SIG-M5 treated with dmso at 0.1 percent for 504 hours (cell line): ENCODE results near the gene CDH8.

Experiments used
- DNase-seq: peaks from one replicate; lab custom pipeline; 2025; ENCODE audit not compliant: unreplicated experiment; lab: John Stamatoyannopoulos, UW

Gene CDH8

DNA sequence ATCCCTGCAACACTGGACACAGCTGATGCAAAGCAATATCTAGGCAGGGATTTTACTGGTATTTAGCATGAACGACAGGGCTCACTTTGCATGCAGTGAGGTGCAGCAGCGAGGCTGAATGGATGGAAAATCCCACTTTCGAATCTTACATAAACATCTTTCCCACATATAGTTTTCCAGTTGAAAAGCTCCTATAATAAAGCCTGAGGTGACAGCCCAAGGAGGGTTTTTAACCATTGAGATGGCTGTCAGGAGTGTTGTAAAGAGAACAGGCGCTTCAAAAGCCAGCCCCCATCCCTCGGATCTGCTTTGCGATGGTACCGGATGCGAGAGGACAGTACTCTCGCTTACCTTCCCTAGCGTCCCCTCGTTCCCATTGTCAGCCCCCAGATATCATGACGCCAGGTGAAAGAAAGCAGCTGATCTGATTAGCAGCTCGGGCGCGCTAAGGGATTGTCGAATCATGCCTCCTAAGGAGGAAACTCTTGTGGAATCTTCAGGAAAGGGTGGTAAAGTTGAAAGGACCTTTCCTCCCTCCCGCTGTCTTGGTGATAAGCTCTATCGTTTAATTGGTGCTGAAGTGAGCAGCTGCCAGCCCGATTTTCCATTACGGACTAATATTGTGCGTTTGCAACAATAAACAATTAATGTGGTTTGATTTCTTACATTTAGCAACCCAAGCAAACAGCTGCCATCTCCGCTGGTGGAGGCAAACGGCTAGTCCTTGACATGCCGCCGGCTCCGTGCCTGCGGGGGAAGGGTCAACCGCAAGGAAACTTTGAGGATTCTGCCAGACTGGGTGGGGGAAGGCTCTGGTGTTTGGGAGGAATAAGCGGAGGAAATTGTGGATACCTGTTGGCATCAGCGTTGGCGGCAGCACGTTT is 1.8 kb downstream of the CDH8 start:
- no peak for DNase-seq

DNA sequence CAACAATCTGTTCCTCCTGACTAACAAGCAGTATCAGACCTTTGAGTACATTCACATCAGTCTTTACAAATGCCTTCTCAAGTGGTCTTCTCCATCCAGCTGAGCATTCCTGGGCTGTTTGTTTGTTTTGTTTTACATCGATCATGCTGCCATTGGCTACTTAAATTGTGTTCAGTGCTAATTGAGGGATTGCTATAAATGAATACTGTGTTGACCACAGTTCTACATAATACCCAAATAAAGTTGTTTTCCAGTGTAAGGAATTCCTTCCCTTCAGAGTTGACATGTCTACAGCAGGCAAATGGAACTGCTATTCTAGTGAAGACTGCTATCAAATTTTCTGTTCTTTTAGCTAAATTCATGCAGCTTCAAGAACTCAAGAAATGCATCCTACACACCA is 3.2 kb downstream of the CDH8 start:
- no peak for DNase-seq

DNA sequence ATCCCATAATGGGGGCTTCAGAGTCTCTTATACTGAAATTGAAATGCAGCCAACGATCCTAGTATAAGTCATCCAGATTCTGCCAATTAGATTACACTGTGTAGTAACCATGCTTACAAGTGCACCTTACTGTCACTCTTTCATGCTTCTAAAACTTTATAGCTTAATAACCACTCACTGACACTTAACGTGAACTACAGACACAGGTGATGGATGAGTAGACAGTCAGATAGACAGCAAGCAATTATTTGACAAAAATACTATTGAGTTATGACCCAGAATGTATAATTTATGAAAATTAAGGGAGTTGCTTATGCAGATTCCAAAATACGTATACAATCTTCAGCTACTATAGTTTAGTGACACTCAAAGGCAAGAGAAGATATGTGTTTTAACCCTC is 6.3 kb downstream of the CDH8 start:
- no peak for DNase-seq

DNA sequence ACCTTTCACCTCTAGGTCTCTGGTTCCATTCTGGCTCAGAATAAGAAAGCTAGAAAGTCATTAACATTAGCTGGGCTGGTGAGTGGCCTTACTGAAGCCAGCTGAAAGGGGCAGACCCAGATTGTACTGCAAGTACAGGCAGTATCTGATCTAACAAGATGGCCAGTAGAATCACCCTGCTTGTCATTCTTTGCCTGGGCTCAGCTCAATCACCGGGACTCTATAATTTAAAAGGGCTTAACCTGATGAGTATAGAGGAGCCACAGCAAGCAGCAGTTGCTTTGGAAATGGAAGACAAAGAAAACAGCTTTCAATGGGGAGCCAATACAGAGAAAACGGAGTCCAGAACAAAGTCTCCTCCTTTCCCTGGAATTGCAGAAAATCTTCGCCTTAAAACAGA is 13.6 kb downstream of the CDH8 start:
- DNase-seq = no peak

DNA sequence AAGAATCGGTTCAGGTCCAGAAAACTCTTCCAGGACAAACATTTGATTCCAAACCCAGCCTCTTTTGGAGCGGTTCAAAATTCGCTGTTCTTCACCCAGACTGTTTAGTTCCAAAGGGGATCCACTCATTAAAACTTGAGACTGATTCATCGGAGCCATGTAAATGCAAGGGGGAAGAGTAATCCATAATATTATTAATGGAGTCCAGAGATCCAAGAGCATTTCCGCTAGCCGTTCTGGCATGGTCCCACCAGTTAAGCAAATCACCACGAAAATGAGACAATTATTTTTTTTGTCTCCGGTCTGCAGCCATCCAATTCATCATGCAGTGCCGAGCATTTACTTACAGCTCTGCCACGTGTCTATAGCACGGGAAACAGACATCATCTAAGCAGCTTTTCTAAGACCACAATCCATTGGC is 15.1 kb downstream of the CDH8 start:
- DNase-seq = no peak

DNA sequence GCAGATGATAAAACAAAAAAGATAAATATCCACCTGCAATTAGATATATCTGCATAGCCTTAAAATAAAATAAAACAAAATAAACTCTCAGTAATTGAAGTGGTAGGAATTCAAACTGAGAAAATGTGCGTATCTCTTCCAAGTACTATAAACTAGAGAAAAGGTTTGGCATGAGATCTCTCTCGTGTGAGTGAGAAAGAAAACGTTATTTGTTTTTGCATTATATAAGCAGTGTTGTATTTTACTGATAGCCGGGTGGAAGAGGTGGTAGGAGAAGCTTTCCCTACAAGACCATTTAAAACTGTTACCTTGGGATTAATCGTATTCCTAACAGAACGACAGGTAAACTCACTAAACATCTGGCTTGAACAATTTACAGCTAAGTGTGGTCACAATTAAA is 15.6 kb downstream of the CDH8 start:
- no peak for DNase-seq

DNA sequence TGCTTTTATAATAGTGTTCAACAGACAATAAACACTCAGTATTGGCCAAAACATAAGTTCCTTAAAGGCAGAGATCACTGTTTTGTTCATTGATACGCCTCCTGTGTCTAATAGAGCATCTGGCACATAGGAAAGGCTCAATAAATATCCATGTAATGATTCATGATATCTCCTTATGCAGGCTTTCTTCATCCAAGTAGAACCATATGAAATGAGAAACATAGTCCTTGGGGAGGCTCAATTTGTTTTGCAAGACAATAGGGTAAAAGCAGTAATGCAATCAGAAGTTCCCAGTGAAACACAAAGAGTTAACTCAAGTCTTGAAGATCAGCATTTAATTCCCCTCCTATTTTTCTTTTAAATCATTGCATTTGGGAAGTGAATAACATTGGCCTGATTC is 16.4 kb downstream of the CDH8 start:
- no peak for DNase-seq

DNA sequence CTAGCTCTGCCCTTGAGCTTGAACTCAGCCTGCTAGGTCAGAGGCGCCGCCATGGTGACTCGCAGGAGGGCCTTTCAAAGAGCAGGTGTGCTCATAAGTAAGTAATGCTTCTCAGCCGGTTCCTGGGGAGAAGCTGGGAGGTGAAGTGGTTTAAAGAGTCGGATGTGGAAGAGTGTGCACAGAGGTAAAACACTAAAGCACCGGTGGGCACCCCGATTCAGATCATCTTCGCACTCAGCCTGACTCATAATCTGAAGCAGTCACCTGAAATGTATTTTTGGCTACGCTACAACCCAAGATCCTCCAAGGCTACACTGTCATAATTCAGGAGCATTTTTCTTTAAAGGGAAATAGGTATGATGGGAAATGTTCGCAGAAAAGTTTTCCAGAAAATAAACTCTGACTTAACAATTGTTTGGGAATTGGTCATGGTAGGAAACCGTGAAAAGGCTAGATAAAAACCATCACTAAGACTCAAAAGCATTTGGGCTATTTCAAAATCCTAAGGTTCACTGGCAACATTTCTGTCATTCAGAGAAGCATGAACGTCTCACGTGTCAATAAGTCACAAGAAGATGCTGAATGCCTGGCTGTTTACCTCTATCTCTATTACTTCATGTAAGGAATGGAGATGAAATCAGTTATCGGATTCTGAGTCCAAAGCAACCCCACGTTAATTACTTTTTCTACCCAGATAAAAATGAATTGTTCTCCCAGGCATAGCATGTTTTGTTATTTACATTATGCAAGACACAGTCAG is 17.8 kb downstream of the CDH8 start:
- DNase-seq = no peak

DNA sequence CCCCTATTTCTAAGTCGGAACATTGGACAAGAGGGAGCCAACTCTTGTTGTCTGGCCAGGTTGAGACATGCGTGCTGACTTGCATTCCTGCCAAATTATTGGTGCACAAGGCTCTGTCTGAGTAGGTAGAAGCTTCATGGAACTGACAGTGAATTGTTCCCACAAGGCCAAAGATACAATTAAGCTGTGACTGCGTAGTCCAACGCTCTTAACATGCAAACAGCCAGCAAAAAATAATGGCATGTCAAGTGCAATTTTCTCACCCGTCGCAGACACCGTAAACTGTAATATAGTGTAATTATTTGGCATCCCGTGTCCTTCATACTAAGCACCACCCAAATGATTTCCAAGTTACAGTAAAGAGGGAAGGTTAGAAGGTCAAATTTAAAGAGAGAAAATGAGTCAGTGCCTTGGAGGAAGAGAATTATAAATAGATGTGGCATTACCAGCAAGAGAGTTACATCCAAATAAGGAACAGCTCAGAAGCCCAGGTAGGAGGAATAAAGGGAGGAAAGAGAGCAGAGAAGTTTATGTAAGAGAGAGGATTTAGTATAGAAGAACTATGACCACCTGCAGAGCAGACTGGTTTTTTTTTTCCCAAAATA is 21.8 kb downstream of the CDH8 start:
- no peak for DNase-seq

DNA sequence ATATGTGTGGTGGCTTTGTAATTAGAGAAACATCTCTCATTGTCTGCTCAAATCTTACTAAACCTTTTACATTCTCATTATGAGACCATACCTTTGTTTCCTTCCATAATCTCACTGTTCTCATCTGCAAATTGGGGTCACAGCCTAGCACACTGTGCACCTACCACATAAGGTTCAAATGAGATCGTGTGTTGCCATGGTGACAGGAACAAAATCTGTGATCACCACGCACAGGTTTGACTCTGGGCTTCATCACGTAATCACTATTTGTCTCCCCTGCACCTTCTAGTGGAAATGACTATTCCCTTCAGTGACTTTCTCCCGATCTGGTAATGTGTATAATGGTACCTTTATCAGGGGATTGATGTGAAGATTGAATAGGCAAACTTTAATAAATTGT is 26.1 kb downstream of the CDH8 start:
- DNase-seq = no peak

DNA sequence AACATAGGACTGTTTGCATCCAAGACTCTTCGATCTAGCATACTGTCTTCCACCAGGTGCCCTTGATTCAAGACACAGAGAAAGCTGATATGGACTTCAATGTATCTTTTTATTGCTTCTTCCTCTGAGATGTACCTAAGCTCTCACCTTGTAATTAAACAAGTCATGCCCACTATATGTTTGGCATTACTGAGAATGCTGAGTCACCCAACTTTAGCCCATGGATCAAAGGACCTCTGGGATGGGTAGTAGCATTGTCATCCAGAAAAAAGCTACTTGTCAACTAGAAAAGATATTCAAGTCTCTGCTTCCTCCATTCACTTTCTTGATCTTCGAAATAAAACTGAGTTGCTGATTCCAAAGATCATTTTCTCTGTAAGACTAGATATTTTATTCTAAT is 37.8 kb downstream of the CDH8 start:
- DNase-seq = no peak

DNA sequence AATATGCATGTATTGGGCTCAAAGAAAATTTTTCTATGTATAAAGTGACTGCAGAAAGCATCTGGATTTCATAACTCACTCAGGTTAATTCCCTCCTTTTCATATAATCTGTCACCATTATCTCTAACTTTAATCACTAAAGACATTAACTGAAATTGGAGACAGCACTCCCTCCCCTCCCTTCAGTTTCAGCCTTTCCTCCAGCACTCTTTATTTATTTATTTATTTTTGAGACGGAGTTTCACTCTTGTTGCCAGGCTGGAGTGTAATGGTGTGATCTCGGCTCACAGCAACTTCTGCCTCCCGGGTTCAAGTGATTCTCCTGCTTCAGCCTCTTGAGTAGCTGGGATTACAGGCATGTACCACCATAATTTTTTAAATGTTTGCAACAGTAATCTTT is 43.1 kb downstream of the CDH8 start:
- no peak for DNase-seq

DNA sequence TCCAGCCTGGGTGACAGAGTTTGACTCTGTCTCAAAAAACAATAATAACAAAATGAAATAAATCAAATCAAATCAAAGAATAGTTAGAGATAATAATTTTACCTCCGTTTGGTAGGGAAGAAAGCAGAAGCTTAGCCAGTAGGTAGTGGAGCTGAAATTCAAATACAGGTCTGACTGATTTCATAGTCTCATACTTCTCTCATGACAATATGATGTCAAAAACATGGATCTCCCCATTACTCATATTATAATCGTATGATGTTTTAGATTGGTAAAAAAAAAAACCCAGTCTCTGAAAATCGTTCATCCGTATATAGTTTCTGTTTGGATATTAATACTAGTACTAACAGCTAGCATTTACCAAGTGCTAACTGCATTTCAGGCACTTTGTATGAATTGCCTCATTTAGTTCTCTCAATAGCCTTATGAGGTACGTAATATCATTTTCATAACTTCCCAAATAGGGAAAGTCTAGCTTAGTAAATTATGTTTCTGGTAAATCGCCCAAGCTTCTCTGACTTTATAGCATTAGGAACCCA is 48.7 kb downstream of the CDH8 start:
- no peak for DNase-seq

DNA sequence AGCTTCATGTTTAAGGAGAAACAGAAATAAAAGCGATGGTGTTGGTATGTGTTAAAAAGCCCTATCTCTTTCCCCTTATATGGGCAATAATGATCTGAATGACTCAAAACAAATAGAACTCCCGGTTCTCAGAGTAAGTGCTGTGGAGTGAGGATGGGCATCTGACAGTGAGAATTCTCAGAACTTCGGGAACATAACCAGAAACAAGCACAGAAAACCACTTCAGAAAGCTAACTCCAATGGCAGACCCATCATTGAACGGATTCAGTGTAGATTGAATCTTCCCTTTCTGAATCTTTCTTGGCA is 67.2 kb downstream of the CDH8 start:
- no peak for DNase-seq

DNA sequence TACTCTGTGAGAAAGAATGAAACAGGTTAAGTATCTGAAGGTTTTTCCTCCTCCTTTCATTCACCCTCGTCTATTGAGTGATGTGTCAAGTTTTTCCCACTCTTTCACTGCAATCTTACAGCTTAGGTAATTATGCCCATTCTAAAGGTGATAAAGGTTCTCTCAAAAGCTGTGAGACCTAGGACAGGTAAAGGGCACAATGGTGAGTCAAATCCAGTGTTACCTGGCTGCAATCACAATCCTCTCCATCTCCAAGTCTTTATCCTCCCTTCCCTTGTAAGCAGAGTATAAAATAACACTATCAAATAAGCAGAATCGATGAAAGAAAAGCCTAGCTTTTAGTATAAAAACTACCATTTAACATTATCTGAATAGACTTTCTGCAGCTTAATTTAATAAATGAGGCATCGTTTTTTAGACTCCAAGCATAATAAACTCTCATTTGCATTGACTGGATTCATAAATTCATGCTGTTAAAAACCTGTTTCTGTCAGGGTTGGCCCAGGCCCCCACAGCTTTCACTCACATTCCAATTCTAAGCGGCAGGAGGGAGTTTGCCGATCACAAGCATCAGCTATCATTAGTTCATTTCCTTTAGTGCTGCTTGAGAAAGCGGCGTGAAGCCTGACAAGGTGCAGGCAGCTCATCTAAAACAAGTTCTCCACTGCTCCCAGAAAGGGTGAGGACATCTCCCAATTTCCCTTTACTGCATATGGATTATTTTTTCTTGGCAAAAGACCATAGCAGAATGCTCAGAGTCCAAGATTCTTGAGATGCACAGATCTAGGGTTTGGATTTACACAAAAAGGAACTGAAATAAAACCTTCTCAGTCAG is 67.8 kb downstream of the CDH8 start:
- DNase-seq = no peak

DNA sequence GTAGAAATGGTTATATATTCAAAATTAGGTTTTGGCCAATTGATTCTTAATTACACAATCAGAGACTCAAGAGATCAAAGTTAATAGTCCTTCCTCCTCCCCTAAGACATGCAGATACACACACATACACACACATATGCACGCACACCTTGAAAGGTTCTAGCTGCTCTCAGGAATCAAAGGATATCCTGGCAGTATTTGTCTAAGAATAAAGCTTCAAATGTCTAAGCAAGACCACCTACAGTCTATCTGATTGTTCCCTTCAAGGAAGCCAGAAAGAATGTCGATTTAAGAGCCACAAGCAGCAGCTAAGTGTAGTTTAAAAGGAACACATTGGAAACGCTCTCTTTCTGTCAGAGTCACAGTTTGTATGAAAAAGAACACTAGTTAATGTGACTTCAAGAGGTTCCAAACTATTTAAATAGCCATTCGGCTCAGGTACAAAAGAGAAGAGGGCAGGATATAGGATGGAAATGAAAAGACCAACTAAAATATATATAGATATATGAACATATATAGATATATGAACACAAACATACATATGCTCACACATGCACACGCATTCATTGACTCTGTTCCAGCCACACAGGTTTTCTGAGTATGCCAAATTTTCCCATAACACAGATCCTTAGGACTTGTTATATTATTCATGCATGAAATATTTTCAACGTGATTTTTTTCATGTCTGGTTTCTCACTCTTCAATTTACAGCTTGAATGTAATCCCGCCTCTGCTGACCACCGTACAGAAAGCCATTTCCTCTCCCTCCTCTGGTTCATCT is 79.0 kb downstream of the CDH8 start:
- DNase-seq = no peak

DNA sequence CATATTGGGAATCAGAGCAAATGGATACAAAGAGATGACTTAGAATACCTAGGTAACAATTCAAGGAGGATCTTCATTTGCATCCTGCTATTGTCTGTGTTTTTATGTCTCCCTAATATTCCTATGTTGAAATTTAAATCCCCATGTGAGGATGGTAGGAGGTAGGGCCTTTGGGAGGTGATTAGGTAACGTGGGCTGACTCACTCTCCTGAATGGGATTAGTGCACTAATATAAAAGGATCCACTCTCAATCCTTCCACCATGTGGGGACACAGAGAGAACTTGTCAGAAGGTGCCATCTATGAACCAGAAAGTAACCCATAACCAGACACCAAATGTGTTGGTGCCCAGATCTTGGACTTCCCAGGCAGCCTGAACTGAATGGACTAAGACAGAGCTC is 83.4 kb downstream of the CDH8 start:
- DNase-seq = no peak

DNA sequence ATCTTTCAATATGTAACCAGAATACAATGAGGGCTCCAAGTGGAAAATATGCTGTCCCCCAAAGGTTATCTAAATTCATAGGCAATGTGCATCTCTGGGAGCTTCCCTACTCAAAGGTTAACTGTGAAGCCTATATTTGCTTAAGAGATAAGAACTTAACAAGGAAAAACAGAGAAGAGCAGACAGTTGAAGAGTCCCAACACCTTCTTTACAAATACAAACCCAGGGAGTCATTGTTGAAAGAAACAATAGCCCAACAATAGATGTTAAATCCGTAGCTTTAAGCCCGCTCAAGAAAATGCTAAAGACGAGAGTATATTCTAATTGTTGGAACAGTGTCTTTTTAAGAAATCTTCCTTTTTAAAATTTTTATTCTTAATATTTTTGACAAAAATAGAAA is 87.8 kb downstream of the CDH8 start:
- DNase-seq = no peak

DNA sequence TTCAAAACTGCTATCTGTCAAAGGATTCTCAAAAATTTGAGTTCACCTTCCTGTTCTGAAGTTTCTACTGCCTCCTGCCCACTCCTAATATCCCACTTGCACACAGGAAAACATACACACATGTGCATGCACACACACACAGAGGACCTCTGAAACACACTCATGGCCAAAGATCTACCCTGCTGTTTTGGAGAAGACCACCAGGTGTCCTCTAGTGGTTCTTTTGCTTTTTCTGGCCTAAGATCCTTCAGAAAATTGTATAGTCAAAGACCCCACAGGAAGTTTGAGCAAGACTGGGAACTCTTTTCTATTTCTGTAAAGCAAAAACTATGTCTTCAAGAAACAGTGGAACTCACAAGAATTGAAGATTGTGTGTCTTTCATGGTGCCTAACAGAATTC is 90.2 kb downstream of the CDH8 start:
- no peak for DNase-seq

DNA sequence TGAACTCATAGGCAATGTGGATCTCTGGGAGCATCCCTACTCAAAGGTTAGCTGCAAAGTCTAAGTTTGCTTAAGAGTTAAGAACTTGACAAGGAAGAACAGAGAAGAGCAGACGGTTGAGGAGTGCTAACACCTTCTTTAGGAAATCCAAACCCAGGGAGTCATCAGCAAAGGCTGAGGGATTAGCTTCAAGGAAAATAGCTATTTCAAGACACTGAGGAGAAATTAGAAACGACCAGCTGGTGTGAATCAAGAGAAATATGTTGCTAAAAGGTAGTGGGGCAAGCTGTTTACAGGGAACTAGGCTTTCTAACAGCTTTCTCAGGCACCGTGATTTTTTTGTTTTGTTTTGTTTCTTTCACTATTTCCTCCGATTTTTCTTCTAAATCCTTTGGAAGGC is 90.7 kb downstream of the CDH8 start:
- no peak for DNase-seq
